Sigmoid colon (tissue), 7 donors: ENCODE data around the gene SLC2A11. TPM values are rescaled to one million over a fixed set of nuclear protein-coding genes. Genes with fewer than 3 reads are reported as not detected.

Experiments
- DNase-seq: peaks from one replicate; pipeline ENCODE4 v3.0.0-alpha.2; 2019
- H3K27ac ChIP-seq, 4 donors: fragments of 200-600 bp; sonication (generic); one replicate each; pipeline ENCODE4 v1.5.1; 2016 to 2019; ENCODE audit warnings: mild to moderate bottlenecking in 1 of 4
- H3K27me3 ChIP-seq, 3 donors: fragments of 200-600 bp; sonication (generic); one replicate each; pipeline ENCODE4 v1.5.1; 2019; ENCODE audit warnings: mild to moderate bottlenecking in 1 of 3
- H3K36me3 ChIP-seq, 4 donors: fragments of 200-600 bp; sonication (generic); one replicate each; pipeline ENCODE4 v1.5.1; 2016 to 2019
- H3K4me1 ChIP-seq, 4 donors: fragments of 200-600 bp; sonication (generic); one replicate each; pipeline ENCODE4 v1.5.1; 2017 to 2019
- H3K4me3 ChIP-seq, 4 donors: fragments of 200-600 bp; sonication (generic); one replicate each; pipeline ENCODE4 v1.5.1; 2017 to 2019; ENCODE audit warnings: mild to moderate bottlenecking in 2 of 4, moderate library complexity in 1 of 4
- H3K9me3 ChIP-seq, 4 donors: fragments of 200-600 bp in 3 of 4; sonication (generic) in 3 of 4; one replicate each; pipeline versions ENCODE4 v1.5.1 to v1.6.1; 2013 to 2019
- CTCF ChIP-seq, 4 experiments: fragments of 450-650 bp in 3 of 4; fragments of 200-600 bp in 1 of 4; IDR thresholded peaks; one replicate each; pipeline ENCODE4 v1.5.1; 2016 to 2019; ENCODE audit warnings: antibody characterized with exemption in 4 of 4, mild to moderate bottlenecking in 3 of 4, moderate library complexity in 2 of 4
- EP300 ChIP-seq, 4 donors: sonication (generic); formaldehyde crosslinking; IDR thresholded peaks; one replicate each; pipeline ENCODE4 v1.6.1; 2017; ENCODE audit warnings: antibody characterized with exemption in 4 of 4
- POLR2A ChIP-seq, 2 donors: fragments of 450-650 bp; IDR thresholded peaks; one replicate each; pipeline ENCODE4 v1.6.1; 2016; ENCODE audit warnings: antibody characterized with exemption in 2 of 2, mild to moderate bottlenecking in 2 of 2, moderate library complexity in 2 of 2
- POLR2AphosphoS5 ChIP-seq, 4 donors: sonication (generic); formaldehyde crosslinking; IDR thresholded peaks; one replicate each; pipeline ENCODE4 v1.6.1; 2017; ENCODE audit warnings: antibody characterized with exemption in 4 of 4
- WGBS, 2 donors: extraction: QIAGEN DNeasy Blood & Tissue Kit; methylation state at CpG; one replicate each; pipeline ENCODE4 v1.1.7; 2013; 5-methylcytosine and 5-hydroxymethylcytosine counted together
- intact Hi-C: fragments of 100-400 bp; cut with DNase I; formaldehyde crosslinking; loops from one replicate; pipeline ENCODE4 v1.15.1; 2023
- polyA plus RNA-seq, 3 donors: library from polyadenylated mRNA; stranded (reverse); fragments of 200-250 nt; gene quantifications; one replicate each; pipeline ENCODE4 v1.2.3, GENCODE V29; 2013
- total RNA-seq, 4 donors: library from RNA; depleted of rRNA; stranded (reverse); fragments of >200 nt; gene quantifications; one replicate each; pipeline ENCODE4 v1.1.0, GENCODE V29; 2016
- donor health status: healthy with polysubstance abuse.
- donor health status: Bipolar disorder and iron deficiency.
- donor health status: healthy.

SLC2A11 gene
- total and polyA plus RNA-seq, 7 donors, result 4.8 to 23.5 (median 13.8) TPM

- Histone ChIP-seq H3K36me3 (peaks cover 12 to 72% (median 31%) of the 10 kb centered on the region in 4 donors), H3K4me3 (no peak overlapping the region), H3K27ac (no peak overlapping the region), H3K4me1 (peaks cover 0 to 7% (median 3%) of the 10 kb centered on the region in 4 donors), H3K9me3 (no peaks in the 10 kb centered on the region), H3K27me3 (no peaks in the 10 kb centered on the region)
- TF ChIP-seq EP300 (IDR thresholded peaks at IDR 0.05) (no peak), POLR2A (IDR thresholded peaks at IDR 0.05) (no peak), POLR2AphosphoS5 (IDR thresholded peaks at IDR 0.05) (no peak), CTCF (IDR thresholded peaks at IDR 0.05) (no peak)
- intact Hi-C loops, result no loop called here
- peak; percentile 39 for DNase-seq
- WGBS, 2 donors, result 87 to 91% methylated on average over 10 of the region's 10 CpGs
Measured at GRCh38 chr22:23831781-23832180, 25.9 kb upstream of the SLC2A11 start.

GRCh38 chr22:23832226-23833016, 25.3 kb upstream of the SLC2A11 start:
- Histone ChIP-seq H3K27ac (no peak overlapping the region), H3K4me1 (peaks cover 0 to 7% (median 3%) of the 10 kb centered on the region in 4 donors), H3K27me3 (no peaks in the 10 kb centered on the region), H3K4me3 (no peak overlapping the region), H3K9me3 (no peaks in the 10 kb centered on the region), H3K36me3 (peaks cover 9 to 65% (median 24%) of the 10 kb centered on the region in 4 donors)
- WGBS, 2 donors, result 83% methylated on average over 11 of the region's 11 CpGs
- no peak for TF ChIP-seq CTCF (IDR thresholded peaks at IDR 0.05)
- no peak for TF ChIP-seq POLR2AphosphoS5 (IDR thresholded peaks at IDR 0.05)
- no peak for TF ChIP-seq EP300 (IDR thresholded peaks at IDR 0.05)
- no peak for TF ChIP-seq POLR2A (IDR thresholded peaks at IDR 0.05)
- peak; percentile 58 for DNase-seq
- intact Hi-C loops, result no loop called here

GRCh38 chr22:23833017-23833751, 24.5 kb upstream of the SLC2A11 start:
- peaks cover 2 to 60% (median 18%) of the 10 kb centered on the region in 4 donors for H3K36me3 ChIP-seq

GRCh38 chr22:23833911-23834317, 23.8 kb upstream of the SLC2A11 start:
- no peaks in the 10 kb centered on the region for H3K27me3 ChIP-seq
- H3K9me3 ChIP-seq, result no peaks in the 10 kb centered on the region
- intact Hi-C loops, result no loop called here
- H3K36me3 ChIP-seq, result peaks cover 0 to 53% (median 15%) of the 10 kb centered on the region in 4 donors
- WGBS, 2 donors, result 84 to 89% methylated on average over 13 of the region's 13 CpGs
- TF ChIP-seq CTCF (IDR thresholded peaks at IDR 0.05) (no peak), EP300 (IDR thresholded peaks at IDR 0.05) (no peak), POLR2A (IDR thresholded peaks at IDR 0.05) (no peak), POLR2AphosphoS5 (IDR thresholded peaks at IDR 0.05) (no peak)
- peak; percentile 57 for DNase-seq
- H3K4me3 ChIP-seq, result no peak overlapping the region
- no peak overlapping the region for H3K27ac ChIP-seq
- H3K4me1 ChIP-seq, result peaks cover 0 to 17% (median 14%) of the 10 kb centered on the region in 4 donors

More at GRCh38 chr22:23833017-23833751, 24.5 kb upstream of the SLC2A11 start:
- Histone ChIP-seq H3K4me3 (no peak overlapping the region), H3K27me3 (no peaks in the 10 kb centered on the region), H3K9me3 (no peaks in the 10 kb centered on the region), H3K27ac (no peak overlapping the region), H3K4me1 (peaks cover 0 to 9% (median 7%) of the 10 kb centered on the region in 4 donors)
- intact Hi-C loops, result no loop called here
- DNase-seq, result peak; percentile 57
- TF ChIP-seq POLR2A (IDR thresholded peaks at IDR 0.05) (no peak), CTCF (IDR thresholded peaks at IDR 0.05) (no peak), POLR2AphosphoS5 (IDR thresholded peaks at IDR 0.05) (no peak), EP300 (IDR thresholded peaks at IDR 0.05) (no peak)
- 90 to 95% methylated on average over 16 of the region's 16 CpGs for WGBS, 2 donors
